HUES48 (cell line): ENCODE data around the gene ZNF804A.

Source experiments
- H3K27ac ChIP-seq: one replicate; pipeline ENCODE4 v1.7.0; 2013; ENCODE audit warnings: low read depth, low read length, inconsistent platforms
- H3K27me3 ChIP-seq: 2 replicates; pipeline ENCODE4 v1.6.1; 2013; ENCODE audit warnings: mild to moderate bottlenecking, low read length; ENCODE audit not compliant: control insufficient read depth, insufficient read depth
- H3K36me3 ChIP-seq: 2 replicates; pipeline ENCODE4 v1.6.1; 2013; ENCODE audit warnings: low read length; ENCODE audit not compliant: control insufficient read depth, insufficient read depth
- H3K4me1 ChIP-seq: 2 replicates; pipeline ENCODE4 v1.6.1; 2013; ENCODE audit warnings: mild to moderate bottlenecking, low read length; ENCODE audit not compliant: control insufficient read depth, insufficient read depth
- H3K4me3 ChIP-seq: 2 replicates; pipeline ENCODE4 v1.5.1; 2013; ENCODE audit warnings: mild to moderate bottlenecking, low read depth, low read length
- H3K9ac ChIP-seq: 2 replicates; pipeline ENCODE4 v1.6.1; 2013; ENCODE audit warnings: mild to moderate bottlenecking, low read depth, low read length, moderate library complexity
- H3K9me3 ChIP-seq: 2 replicates; pipeline ENCODE4 v1.6.1; 2013; ENCODE audit warnings: low read length; ENCODE audit not compliant: control insufficient read depth, insufficient read depth

Gene ZNF804A

GRCh38 chr2:184814421-184814820 lies 216.1 kb downstream of the ZNF804A start:
- no peaks in the 10 kb centered on the region for H3K27me3 ChIP-seq
- no peaks in the 10 kb centered on the region for H3K4me1 ChIP-seq
- no peaks in the 10 kb centered on the region for H3K9me3 ChIP-seq
- no peak overlapping the region for H3K9ac ChIP-seq
- H3K4me3 ChIP-seq = no peak overlapping the region
- H3K36me3 ChIP-seq = no peaks in the 10 kb centered on the region
- peak overlapping the region; percentile 35 for H3K27ac ChIP-seq

GRCh38 chr2:184815824-184816223 lies 217.5 kb downstream of the ZNF804A start:
- H3K4me3 ChIP-seq = no peak overlapping the region
- no peaks in the 10 kb centered on the region for H3K9me3 ChIP-seq
- no peak overlapping the region for H3K9ac ChIP-seq
- H3K36me3 ChIP-seq = no peaks in the 10 kb centered on the region
- no peaks in the 10 kb centered on the region for H3K27me3 ChIP-seq
- H3K27ac ChIP-seq = no peak overlapping the region
- H3K4me1 ChIP-seq = no peaks in the 10 kb centered on the region

- Histone ChIP-seq H3K36me3 (no peaks in the 10 kb centered on the region), H3K4me3 (no peak overlapping the region), H3K9me3 (no peaks in the 10 kb centered on the region), H3K9ac (no peak overlapping the region), H3K27ac (no peak overlapping the region), H3K27me3 (no peaks in the 10 kb centered on the region), H3K4me1 (no peaks in the 10 kb centered on the region)
These were observed 226.3 kb downstream of the ZNF804A start for GRCh38 chr2:184824597-184824996.

GRCh38 chr2:184830531-184830930 lies 232.2 kb downstream of the ZNF804A start:
- Histone ChIP-seq H3K27me3 (no peaks in the 10 kb centered on the region), H3K27ac (no peak overlapping the region), H3K9me3 (no peaks in the 10 kb centered on the region), H3K4me3 (no peak overlapping the region), H3K36me3 (no peaks in the 10 kb centered on the region), H3K9ac (no peak overlapping the region), H3K4me1 (0 out of 2 replicates have a peak, but pooled peaks cover 11% of the 10 kb centered on the region)

GRCh38 chr2:184834699-184835397 lies 236.5 kb downstream of the ZNF804A start:
- H3K27me3 ChIP-seq = no peaks in the 10 kb centered on the region
- H3K4me3 ChIP-seq = no peak overlapping the region
- H3K27ac ChIP-seq = no peak overlapping the region
- no peaks in the 10 kb centered on the region for H3K36me3 ChIP-seq
- H3K9ac ChIP-seq = no peak overlapping the region
- H3K4me1 ChIP-seq = 0 out of 2 replicates have a peak, but pooled peaks cover 11% of the 10 kb centered on the region
- no peaks in the 10 kb centered on the region for H3K9me3 ChIP-seq

GRCh38 chr2:184835398-184835715 lies 237.0 kb downstream of the ZNF804A start:
- Histone ChIP-seq H3K36me3 (no peaks in the 10 kb centered on the region), H3K4me1 (0 out of 2 replicates have a peak, but pooled peaks cover 11% of the 10 kb centered on the region), H3K9ac (no peak overlapping the region), H3K4me3 (no peak overlapping the region), H3K9me3 (no peaks in the 10 kb centered on the region), H3K27me3 (no peaks in the 10 kb centered on the region), H3K27ac (no peak overlapping the region)

- H3K27ac ChIP-seq = no peak overlapping the region
- no peaks in the 10 kb centered on the region for H3K36me3 ChIP-seq
- H3K27me3 ChIP-seq = no peaks in the 10 kb centered on the region
- no peaks in the 10 kb centered on the region for H3K9me3 ChIP-seq
- no peak overlapping the region for H3K4me3 ChIP-seq
- H3K9ac ChIP-seq = no peak overlapping the region
- H3K4me1 ChIP-seq = no peaks in the 10 kb centered on the region
These were observed 249.0 kb downstream of the ZNF804A start for GRCh38 chr2:184847331-184847730.

- H3K4me1 ChIP-seq = no peaks in the 10 kb centered on the region
- H3K4me3 ChIP-seq = no peak overlapping the region
- no peak overlapping the region for H3K9ac ChIP-seq
- no peaks in the 10 kb centered on the region for H3K9me3 ChIP-seq
- H3K36me3 ChIP-seq = no peaks in the 10 kb centered on the region
- H3K27me3 ChIP-seq = no peaks in the 10 kb centered on the region
- H3K27ac ChIP-seq = no peak overlapping the region
These were observed 251.2 kb downstream of the ZNF804A start for GRCh38 chr2:184849516-184849915.

- H3K9me3 ChIP-seq = no peaks in the 10 kb centered on the region
- no peaks in the 10 kb centered on the region for H3K36me3 ChIP-seq
- no peaks in the 10 kb centered on the region for H3K27me3 ChIP-seq
- H3K4me1 ChIP-seq = no peaks in the 10 kb centered on the region
- H3K9ac ChIP-seq = no peak overlapping the region
- H3K4me3 ChIP-seq = no peak overlapping the region
- H3K27ac ChIP-seq = no peak overlapping the region
These were observed 253.2 kb downstream of the ZNF804A start for GRCh38 chr2:184851576-184851975.

- H3K9me3 ChIP-seq = no peaks in the 10 kb centered on the region
- no peaks in the 10 kb centered on the region for H3K27me3 ChIP-seq
- no peak overlapping the region for H3K27ac ChIP-seq
- H3K4me3 ChIP-seq = no peak overlapping the region
- H3K9ac ChIP-seq = no peak overlapping the region
- H3K36me3 ChIP-seq = no peaks in the 10 kb centered on the region
- H3K4me1 ChIP-seq = no peaks in the 10 kb centered on the region
These were observed 260.9 kb downstream of the ZNF804A start for GRCh38 chr2:184859187-184859586.

GRCh38 chr2:184860744-184861143 lies 262.4 kb downstream of the ZNF804A start:
- no peak overlapping the region for H3K9ac ChIP-seq
- no peaks in the 10 kb centered on the region for H3K4me1 ChIP-seq
- H3K27ac ChIP-seq = no peak overlapping the region
- H3K4me3 ChIP-seq = no peak overlapping the region
- H3K36me3 ChIP-seq = no peaks in the 10 kb centered on the region
- H3K9me3 ChIP-seq = no peaks in the 10 kb centered on the region
- H3K27me3 ChIP-seq = no peaks in the 10 kb centered on the region
